GM19351 (cell line): Measurements from ENCODE around the gene CCDC97.

Experiments used
- ATAC-seq: cut with Tn5 transposase; IDR thresholded peaks from one replicate; pipeline ENCODE4 v1.9.1; 2021; ENCODE audit warnings: mild to moderate bottlenecking, moderate library complexity; ENCODE audit not compliant: unreplicated experiment

Gene CCDC97

DNA sequence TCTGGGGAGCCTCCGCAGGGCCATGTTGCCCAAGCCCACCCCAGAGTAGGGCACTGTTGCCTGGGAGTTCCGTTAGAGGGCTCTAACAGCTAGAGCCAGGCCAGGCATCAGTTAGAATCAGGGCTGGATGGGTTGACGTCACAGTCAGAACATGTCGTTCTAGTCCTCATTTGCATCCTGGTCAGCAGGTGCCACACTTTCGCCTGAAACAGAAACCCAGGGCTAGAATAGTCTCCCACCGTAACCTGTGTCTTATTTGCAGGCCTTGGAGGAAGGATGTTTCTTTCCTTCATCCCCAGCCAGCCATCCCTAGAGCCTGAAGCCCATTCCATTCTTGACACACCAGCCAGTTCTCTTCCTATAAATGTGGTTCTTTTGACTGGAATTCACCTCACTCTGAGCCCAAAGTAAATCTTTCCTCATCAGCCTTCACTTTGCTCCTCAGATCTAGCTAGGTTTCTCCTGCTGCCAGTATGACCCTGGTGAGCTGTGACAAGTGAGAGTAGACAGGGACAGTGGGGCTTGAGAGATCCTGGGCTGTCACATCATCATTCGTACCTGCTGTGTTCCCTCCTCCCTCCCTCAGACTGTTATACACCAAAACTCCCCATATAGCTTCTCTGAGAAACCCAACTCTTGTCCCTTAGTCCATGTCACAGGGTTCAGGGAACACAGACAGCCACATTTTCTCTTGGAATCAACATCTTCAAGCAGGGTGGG lies 12.2 kb upstream of the CCDC97 start:
- ATAC-seq: peak; percentile 85

DNA sequence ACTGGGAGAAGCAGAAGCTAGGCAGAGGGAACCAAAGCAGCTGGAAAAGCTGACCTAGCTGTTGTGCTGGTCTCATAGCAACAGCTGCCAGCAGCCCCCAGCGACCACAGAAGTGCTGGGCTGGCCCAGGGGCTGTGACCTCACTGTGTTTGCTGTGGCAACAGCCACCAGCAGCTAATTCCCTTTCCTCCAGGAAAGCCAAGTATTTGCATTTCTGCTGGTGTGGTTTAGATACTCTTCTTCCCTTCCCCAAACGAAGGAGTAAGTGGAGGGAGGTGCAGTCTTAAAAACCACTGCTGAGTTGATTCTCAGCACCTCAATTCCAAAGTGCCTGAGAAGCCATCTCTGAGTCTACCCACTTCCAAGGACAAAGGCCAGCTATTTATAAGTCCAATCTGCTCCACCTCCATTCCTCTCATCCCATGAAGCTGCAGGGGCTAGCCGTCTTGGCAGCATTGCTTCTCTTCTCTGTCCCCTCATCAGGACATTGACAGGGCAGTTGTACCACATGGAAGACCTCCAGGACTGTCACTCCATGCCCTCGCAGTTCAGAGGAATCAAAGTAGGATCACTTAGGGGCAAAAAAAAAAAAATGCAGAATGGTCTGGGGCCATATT lies 11.5 kb upstream of the CCDC97 start:
- no peak for ATAC-seq

GRCh38 chr19:41299046-41299754 lies 10.8 kb upstream of the CCDC97 start:
- ATAC-seq: no peak

DNA sequence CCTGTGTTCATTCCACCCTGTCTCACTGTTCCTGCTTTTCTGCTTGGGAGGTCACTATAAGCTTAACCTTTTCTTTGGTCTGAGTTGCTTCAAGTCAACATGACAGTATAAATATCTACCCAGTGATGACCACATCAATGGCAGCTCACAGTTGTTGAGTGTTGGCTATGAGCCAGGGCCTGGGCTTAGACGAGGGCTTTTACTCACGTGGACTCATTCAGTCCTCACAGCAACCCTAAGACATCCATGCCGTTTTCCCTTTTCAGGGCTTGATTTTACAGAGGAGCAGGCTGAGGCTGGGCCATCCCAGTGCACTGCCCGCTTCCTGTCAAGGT lies 10.2 kb upstream of the CCDC97 start:
- no peak for ATAC-seq

GRCh38 chr19:41300555-41300954 lies 9.4 kb upstream of the CCDC97 start:
- ATAC-seq: no peak

DNA sequence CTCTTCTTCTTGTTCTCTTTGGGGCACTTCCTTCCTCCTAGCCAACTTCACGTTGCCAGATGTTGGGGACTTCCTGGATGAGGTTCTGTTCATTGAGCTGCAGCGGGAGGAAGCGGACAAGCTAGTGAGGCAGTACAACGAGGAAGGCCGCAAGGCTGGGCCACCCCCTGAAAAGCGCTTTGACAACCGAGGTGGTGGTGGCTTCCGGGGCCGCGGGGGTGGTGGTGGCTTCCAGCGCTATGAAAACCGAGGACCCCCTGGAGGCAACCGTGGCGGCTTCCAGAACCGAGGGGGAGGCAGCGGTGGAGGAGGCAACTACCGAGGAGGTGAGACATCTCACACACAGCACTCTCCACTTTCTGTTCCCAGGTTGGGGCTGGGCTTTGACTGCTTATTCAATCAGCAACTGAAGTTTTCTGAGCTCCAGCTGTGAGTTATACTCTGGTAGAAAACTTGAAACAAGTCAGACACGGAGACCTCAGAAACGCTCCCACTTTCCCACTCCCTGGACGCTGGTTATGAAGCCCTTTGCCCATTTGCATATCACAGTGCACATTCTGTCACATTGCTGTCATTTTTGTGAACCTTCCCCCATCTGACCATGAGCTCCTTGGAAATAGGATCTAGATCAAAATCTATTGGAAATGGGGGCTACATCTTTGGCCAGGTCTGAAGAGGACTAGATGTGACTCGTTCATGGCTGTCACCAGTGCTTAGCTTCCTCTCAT lies 7.2 kb upstream of the CCDC97 start:
- no peak for ATAC-seq

GRCh38 chr19:41303954-41304353 lies 6.0 kb upstream of the CCDC97 start:
- no peak for ATAC-seq

GRCh38 chr19:41304706-41305483 lies 5.1 kb upstream of the CCDC97 start:
- no peak for ATAC-seq

DNA sequence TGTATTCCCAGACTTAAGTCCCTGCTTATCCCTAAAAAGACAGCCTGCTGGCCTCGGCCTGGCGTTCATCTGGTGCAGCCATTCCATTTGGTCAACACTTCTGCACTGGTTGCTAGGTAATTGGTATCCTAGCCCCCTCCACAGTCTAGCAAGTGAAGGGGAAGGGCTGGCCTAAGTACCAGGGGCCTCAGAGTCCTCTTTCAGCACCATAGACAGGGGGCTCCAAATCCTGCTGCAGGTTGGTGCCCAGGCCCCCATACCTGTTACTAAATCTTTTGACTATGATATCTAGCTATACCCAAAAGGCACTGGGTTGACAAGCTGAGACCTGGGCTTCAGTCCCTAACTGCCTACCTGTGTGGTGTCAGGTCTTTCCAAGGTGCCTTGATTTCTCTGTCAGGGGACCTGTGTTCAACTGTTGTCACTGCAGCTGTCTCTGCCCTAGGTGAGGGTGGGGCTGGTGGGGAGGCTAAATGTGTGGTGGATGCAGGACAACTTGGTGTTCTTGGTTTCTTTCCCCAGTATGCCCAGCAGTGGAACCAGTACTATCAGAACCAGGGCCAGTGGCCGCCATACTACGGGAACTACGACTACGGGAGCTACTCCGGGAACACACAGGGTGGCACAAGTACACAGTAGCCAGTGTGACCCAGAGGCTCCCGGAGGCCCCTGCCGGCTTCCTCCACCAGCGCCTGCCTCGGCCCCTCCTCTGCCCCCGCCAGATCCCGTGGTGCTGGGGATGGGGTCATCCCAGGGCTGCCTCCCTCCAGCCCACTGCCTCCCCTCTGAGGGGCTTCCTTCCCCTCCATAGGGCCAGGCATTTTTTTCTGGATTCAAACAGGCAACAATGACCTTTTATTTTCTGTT lies 3.8 kb upstream of the CCDC97 start:
- ATAC-seq: no peak

GRCh38 chr19:41307090-41307875 lies 2.7 kb upstream of the CCDC97 start:
- ATAC-seq: no peak

- ATAC-seq: no peak
These were observed 2.0 kb upstream of the CCDC97 start for GRCh38 chr19:41307954-41308449.

DNA sequence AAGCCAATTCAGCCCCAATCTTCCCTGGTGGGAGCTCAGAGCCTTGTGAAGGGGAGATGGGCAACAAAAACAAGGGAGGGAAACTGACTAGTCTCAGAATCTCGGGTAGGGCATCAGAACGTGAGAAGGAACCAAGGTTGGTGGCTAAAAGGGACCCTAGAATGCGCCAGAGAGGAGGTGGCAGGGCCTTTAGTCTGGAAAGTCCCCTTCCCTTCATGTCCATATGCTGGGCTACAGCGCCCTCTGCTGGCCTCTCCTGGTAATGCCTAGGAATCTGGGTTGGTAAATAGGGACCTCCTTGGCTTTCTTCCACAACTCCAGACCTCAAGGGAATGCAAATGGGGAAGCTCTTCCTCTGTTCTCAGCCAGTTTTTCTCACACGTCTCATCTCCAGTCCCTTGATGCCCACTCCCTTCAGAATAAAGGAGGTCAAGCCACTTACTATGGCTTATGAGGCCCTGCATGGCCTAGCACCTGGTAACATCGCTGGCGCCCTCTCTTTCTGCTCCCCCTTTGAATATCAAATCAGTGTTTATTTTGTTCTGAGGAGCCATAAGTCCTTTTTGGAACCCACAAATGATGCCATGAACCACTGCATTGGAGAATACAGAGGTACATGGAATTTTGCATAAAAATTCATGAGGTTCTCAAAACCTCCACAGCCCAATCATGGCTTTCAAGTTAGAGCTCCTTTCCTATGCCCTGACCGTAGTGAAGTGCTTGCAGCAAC lies 1.4 kb upstream of the CCDC97 start:
- no peak for ATAC-seq

DNA sequence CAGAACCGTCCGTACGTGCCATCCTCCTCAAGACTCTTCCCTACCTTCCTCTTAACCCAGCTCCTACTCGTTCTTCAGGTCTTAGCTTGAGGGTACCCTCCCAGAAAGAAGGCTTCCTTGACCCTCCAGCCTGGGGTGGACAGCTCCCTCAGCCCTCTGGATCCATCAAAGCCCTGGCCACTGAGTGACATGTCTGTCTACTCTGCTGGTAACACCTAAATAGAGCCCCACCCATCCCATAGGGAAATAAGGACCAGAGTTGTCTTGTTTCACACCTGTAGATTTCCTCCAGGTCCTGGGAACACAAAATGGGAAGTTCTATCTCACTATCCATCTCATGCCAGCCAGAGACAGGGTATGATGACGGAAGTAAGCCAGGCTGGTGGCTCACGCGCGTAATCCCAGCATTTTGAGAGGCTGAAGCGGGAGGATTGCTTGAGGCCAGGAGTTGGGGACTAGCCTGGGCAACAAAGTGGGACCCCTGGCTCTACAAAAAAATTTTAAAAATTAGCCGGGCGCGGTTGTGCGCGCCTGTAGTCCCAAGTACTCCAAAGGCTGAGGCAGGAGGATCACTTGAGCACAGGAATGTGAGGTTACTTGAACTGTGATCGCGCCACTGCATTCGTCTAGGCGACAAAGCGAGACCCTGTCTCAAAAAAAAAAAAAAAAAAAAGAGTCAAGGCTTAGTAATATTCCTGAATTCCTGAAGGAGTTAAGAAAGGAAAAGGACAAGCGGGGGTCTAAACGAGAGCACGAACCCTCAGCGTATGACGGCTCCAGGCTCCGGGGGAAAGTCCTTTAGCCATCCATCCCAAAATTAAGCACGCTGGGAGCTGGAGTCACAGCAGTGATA lies 566 bp upstream of the CCDC97 start:
- ATAC-seq: no peak

DNA sequence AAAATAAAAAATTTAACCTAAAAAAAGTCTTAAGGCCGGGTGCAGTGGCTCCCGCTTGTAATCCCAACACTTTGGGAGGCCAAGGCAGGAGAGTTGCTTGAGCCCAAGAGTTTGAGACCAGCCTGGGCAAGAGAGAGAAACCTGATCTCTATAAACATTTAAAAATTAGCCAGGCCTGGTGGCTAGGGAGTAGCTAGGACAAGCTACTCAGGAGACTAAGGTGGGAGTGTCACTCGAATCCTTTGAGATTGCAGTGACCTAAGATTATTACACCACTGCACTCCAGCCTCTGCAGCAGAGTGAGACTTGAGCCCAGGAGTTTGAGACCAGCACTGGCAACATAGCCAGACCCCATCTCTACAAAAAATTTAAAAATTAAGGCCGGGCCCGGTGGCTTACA lies 1.1 kb downstream of the CCDC97 start:
- ATAC-seq: no peak

DNA sequence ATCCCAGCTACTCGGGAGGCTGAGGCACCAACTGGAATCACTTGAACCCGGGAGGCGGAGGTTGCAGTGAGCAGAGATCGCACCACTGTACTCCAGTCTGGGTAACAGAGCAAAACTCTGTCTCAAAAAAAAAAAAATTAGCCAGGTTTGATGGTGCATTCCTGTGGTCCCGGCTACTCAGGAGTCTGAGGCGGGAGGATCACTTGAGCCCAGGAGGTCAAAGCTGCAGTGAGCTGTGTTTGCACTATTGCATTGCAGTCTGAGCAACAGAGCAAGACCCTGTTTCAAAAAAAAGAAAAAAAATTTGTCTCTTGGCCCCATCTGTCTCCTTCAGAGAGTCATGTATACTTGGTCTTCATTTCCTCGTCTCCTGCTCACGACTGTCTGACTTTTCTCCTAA lies 1.6 kb downstream of the CCDC97 start:
- ATAC-seq: no peak

GRCh38 chr19:41316306-41316920 lies 6.4 kb downstream of the CCDC97 start:
- no peak for ATAC-seq
